LoVo (cell line): ENCODE results near the gene WIZ.
"Not testable (repeated sequence)": the region's sequence is repeated elsewhere in the genome, so short reads cannot be mapped to it uniquely, and the experiment has no call there.

Experiments
- DNase-seq: peaks from one replicate; pipeline ENCODE4 v3.0.0-alpha.2; 2016; ENCODE audit warnings: low spot score

The WIZ gene

GRCh38 chr19:15449620-15450527 is at the start of gene WIZ:
Gene WIZ (minus strand): TSS chr19:15449956. CDS start chr19:15448307, 1,649 bp downstream.
- DNase-seq: peak; percentile 70

- no peak for DNase-seq
Observed at GRCh38 chr19:15498910-15499309, 49.2 kb upstream of the WIZ start.

GRCh38 chr19:15498156-15498858 is 48.6 kb upstream of the WIZ start:
- DNase-seq: no peak

GRCh38 chr19:15495151-15495550 is 45.4 kb upstream of the WIZ start:
- DNase-seq: no peak

- DNase-seq: no peak
Observed at GRCh38 chr19:15488489-15489226, 38.9 kb upstream of the WIZ start.

GRCh38 chr19:15487038-15487437 is 37.3 kb upstream of the WIZ start:
- no peak for DNase-seq

GRCh38 chr19:15485768-15486167 is 36.0 kb upstream of the WIZ start:
- not testable (repeated sequence) for DNase-seq

GRCh38 chr19:15480996-15481395 is 31.2 kb upstream of the WIZ start:
- not testable (repeated sequence) for DNase-seq

GRCh38 chr19:15479391-15480345 is 29.9 kb upstream of the WIZ start, which contains the start of gene PGLYRP2:
Gene PGLYRP2 (minus strand): TSS chr19:15479501. CDS start chr19:15479371, 130 bp downstream.
- no peak for DNase-seq

GRCh38 chr19:15476325-15476724 is 26.6 kb upstream of the WIZ start:
- DNase-seq: no peak

- DNase-seq: no peak
Observed at GRCh38 chr19:15475611-15476010, 25.9 kb upstream of the WIZ start.

- no peak for DNase-seq
Observed at GRCh38 chr19:15475169-15475568, 25.4 kb upstream of the WIZ start.

GRCh38 chr19:15473821-15474220 is 24.1 kb upstream of the WIZ start:
- DNase-seq: not testable (repeated sequence)

GRCh38 chr19:15471639-15472101 is 21.9 kb upstream of the WIZ start:
- no peak for DNase-seq

GRCh38 chr19:15469513-15470297 is 19.9 kb upstream of the WIZ start:
- no peak for DNase-seq

GRCh38 chr19:15468675-15469512 is 19.1 kb upstream of the WIZ start:
- no peak for DNase-seq

GRCh38 chr19:15467734-15468214 is 18.0 kb upstream of the WIZ start:
- no peak for DNase-seq

GRCh38 chr19:15466851-15467733 is 17.3 kb upstream of the WIZ start:
- no peak for DNase-seq
